GM18870 (cell line): ENCODE data around the gene BMPR1B.

Experiments used
- ATAC-seq: cut with Tn5 transposase; IDR thresholded peaks from one replicate; pipeline ENCODE4 v1.9.1; 2021; ENCODE audit warnings: moderate library complexity; ENCODE audit not compliant: unreplicated experiment

Gene BMPR1B

GRCh38 chr4:94757192-94758140, at the start of gene BMPR1B:
Gene BMPR1B, plus strand, starts transcription at chr4:94757955. Its CDS starts 346,470 bp downstream, at chr4:95104425.
- ATAC-seq: no peak

DNA sequence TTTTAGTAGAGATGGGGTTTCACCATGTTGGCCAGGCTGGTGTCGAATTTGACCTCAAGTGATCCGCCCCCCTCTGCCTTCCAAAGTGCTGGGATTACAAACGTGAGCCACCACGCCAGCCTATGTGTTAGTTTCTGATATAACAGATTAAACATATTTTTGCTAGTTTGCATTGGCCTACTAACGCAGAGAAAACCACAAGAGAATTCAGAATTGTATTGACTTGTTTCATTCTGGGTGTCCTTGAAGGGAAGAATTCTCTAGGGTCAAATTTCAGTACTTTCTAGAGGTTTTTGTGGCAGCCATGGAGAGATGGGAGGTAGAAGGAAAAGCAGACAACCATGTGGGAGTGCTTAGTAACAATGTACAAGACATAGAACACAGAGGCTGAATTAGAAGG, 46.1 kb upstream of the BMPR1B start:
- ATAC-seq: no peak

GRCh38 chr4:94714365-94715160, 43.2 kb upstream of the BMPR1B start:
- ATAC-seq: no peak

DNA sequence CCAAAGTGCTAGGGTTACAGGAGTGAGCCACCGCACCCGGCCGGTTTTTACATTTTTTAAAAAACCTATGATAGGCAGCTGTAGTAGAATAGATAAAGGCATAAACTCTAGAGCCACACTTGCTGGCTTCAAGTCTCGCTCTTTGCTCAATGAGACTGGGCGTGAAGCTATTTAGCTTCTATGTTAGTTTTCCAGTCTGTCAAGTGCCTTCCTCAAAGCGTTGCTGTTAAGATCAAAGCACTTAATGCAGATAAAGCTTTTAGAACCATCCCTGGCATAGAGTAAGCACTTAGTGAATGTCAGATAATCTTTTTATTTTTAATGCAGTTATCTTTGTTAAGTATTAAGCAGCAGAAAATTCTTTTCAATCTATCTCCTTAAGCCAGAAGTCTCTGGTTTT, 42.0 kb upstream of the BMPR1B start:
- no peak for ATAC-seq

DNA sequence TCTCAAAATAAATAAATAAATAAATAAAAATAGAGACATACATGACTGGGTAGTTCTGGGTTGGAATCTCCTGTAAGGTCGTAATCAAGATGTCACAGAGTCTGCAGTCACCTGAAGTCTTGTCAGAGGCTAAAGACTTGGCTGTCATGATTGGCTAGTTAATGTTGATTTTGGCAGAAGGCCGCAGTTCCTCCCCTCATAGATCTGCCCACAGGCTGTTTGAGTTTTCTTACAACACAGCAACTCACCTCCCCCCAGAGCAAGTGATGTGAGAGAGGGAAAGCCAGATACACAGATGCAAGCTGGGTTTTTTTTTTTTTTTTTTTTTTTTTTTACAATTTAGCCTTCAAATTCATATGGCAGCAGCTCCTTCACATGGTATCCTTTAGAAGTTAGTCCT, 36.4 kb upstream of the BMPR1B start:
- no peak for ATAC-seq

GRCh38 chr4:94722270-94722669, 35.5 kb upstream of the BMPR1B start:
- no peak for ATAC-seq

DNA sequence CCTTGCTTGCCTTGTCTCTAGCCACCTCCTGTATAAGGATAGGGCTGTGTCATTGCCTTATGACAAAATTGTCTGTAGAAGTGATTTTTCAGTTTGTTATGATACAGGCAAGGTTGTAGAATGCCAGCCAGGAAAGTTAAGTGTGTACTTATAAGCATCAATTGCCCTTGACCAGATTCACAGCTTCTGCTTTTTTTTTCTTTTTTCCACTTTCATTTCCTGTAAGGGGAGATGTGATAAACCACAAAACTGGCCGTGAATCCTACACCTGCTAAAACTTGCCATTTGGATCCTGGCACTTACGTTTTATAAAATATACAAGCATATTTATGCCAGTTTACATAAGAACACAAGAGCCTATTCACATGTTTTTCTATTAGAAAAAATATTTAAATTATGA, 35.0 kb upstream of the BMPR1B start:
- peak; percentile 61 for ATAC-seq

GRCh38 chr4:94724016-94724790, 33.6 kb upstream of the BMPR1B start:
- no peak for ATAC-seq

- no peak for ATAC-seq
Measured at GRCh38 chr4:94726524-94727123, 31.1 kb upstream of the BMPR1B start.

DNA sequence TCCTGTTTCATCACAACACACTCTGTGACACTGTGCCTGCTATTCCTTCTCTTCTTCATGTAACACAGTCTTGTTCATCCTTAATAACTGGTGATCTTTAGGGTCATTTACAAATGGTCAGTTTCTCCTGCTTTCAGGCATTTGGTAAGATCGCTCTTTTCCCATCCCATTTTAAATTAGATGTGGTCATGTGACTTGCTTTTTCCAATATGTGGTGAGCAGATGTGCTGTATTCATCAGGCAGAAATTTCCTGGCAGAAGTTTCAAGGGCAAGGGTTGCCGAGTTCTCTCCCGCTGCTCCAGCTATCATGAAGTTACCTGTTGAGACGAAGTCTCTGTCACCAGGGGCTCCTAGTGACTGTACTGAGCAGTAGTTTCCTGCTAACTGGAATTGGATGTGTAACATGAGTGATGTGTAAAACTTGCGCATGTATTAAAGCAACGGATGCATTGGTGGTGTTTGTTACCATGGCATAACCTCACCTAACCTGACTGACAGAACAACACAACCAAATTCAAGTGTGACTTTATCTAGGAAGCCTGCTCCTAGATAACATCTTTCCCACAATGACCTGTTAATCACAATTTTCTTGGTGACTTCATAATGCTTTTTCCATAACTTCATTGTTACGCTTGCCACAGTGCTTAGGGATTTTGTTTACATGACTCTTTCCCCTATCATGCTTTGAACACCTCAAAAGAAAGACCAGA, 29.5 kb upstream of the BMPR1B start:
- ATAC-seq: no peak

DNA sequence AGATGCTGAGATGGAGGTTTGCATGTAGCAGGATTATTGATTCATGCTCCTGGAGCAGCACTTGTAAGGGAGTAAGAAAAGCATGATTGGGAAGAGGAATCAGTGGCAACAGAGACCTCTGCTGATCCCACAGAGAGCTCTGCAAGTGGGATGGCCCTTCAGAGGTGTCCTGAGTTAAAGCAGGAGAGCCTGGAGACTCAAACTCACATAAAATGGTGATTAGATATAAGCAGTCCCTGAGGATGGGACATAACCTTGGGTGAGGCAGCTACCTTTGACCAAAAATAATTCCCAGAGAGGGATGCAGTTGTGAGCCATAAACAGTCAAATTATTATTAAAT, 25.4 kb upstream of the BMPR1B start:
- ATAC-seq: no peak

GRCh38 chr4:94739741-94740140, 18.0 kb upstream of the BMPR1B start:
- ATAC-seq: no peak

DNA sequence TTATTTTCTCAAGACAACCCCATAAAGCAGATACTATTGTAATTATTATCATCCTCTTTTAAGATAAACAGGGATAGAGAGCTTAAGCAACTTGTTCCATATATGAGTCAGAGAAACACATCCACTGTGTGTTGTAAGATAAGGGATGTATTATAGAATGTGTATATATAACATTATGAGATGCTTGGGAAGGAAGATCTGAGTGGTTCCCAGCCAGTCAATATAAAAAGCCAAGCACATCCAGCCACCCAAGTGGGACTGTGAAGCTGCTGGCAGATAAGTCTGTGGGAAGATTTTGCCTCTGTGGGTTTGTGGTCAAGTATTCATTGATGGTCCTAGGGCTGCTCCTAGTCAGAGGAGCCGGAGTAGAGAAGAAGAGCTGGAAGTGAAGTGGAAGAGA, 16.5 kb upstream of the BMPR1B start:
- ATAC-seq: no peak

- ATAC-seq: no peak
Measured at GRCh38 chr4:94743838-94744237, 13.9 kb upstream of the BMPR1B start.

DNA sequence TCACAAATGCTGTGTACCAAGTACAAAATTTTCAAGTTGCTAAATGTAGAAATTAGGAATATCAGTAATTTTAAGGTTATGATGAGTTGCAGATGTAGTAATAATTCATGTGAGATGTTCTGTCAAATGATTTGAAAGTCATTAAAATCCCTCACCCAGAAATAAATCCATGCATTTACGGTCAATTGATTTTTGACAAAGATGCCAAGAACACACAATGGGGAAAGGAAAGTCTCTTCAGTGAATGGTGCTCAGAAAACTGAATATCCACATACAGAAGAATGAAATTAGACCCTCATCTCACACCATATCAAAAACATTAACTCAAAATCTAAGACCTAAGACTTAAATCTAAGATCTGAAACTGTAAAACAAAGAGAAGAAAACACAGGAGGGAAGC, 12.9 kb upstream of the BMPR1B start:
- ATAC-seq: no peak

DNA sequence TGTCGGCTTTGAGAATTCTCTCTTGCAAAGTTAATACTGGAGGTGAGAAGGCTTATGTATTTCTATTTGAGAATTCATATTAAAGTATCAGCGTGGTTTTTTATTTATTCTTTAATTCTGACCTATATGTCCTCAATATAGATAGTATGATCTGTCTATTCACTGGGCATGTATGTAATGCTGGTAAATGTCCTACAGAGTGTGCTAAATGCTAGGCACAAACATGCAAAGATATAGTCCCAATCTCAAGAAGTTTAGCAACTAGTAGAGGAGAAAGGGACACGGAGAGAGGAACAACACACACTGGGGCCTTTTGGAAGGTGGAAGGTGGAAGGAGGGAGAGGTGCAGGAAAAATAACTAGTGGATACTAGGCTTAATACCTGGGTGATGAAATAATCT, 11.0 kb upstream of the BMPR1B start:
- ATAC-seq: no peak

- no peak for ATAC-seq
Measured at GRCh38 chr4:94758141-94758699, 465 bp downstream of the BMPR1B start.

GRCh38 chr4:94758700-94759399, 1.1 kb downstream of the BMPR1B start:
- ATAC-seq: no peak

DNA sequence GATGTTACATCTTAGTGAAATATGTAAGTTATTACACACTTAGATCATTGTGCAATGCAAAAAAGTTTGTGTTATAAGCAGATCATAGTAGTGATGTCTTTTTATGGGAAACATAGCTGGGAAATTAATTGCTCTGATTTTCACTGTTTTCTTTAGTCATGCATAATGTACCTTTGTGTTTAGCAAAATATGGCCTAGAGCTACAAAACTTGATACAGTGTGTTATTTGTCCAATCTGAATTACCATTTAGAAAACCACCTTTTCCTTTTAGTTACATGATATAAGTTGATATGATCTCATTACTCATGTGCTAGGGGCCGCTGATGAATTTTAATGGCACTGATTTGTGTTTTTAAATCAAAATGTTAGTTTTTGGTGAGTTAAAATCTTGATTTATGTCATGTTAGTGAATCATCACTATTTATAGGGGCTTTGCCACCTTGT, 2.0 kb downstream of the BMPR1B start:
- ATAC-seq: no peak
